Measurements from ENCODE around the gene MED4.
"Not testable (repeated sequence)": the region's sequence is repeated elsewhere in the genome, so short reads cannot be mapped to it uniquely, and the experiment has no call there.

Gene MED4

GRCh38 chr13:48058536-48058935 lies 36.4 kb downstream of the MED4 start:
- not testable (repeated sequence) for H3K9ac ChIP-seq (ENCODE audit: low read length); H3K36me3 ChIP-seq (ENCODE audit: control insufficient read depth, low read depth, low read length); H3K9me3 ChIP-seq (ENCODE audit: control insufficient read depth, low read depth, low read length); H3K27ac ChIP-seq (ENCODE audit: low read length); H3K4me1 ChIP-seq (ENCODE audit: control insufficient read depth, low read depth, low read length); H3K4me3 ChIP-seq (ENCODE audit: low read length); H3K27me3 ChIP-seq (ENCODE audit: control insufficient read depth, insufficient read depth, low read length)

- H3K4me3 ChIP-seq (ENCODE audit: low read length), result no peak overlapping the region
- peaks cover 13% of the 10 kb centered on the region for H3K36me3 ChIP-seq (ENCODE audit: control insufficient read depth, low read depth, low read length)
- H3K4me1 ChIP-seq (ENCODE audit: control insufficient read depth, low read depth, low read length), result no peaks in the 10 kb centered on the region
- no peaks in the 10 kb centered on the region for H3K9me3 ChIP-seq (ENCODE audit: control insufficient read depth, low read depth, low read length)
- H3K27me3 ChIP-seq (ENCODE audit: control insufficient read depth, insufficient read depth, low read length), result no peaks in the 10 kb centered on the region
- H3K9ac ChIP-seq (ENCODE audit: low read length), result no peak overlapping the region
- peak overlapping the region; percentile 6 for H3K27ac ChIP-seq (ENCODE audit: low read length)
These were observed 39.2 kb downstream of the MED4 start for GRCh38 chr13:48055712-48056111.

GRCh38 chr13:48054601-48055000 lies 40.3 kb downstream of the MED4 start:
- Histone ChIP-seq H3K36me3 (ENCODE audit: control insufficient read depth, low read depth, low read length) (peaks cover 17% of the 10 kb centered on the region), H3K27me3 (ENCODE audit: control insufficient read depth, insufficient read depth, low read length) (no peaks in the 10 kb centered on the region), H3K4me1 (ENCODE audit: control insufficient read depth, low read depth, low read length) (no peaks in the 10 kb centered on the region), H3K9me3 (ENCODE audit: control insufficient read depth, low read depth, low read length) (no peaks in the 10 kb centered on the region), H3K9ac (ENCODE audit: low read length) (no peak overlapping the region), H3K27ac (ENCODE audit: low read length) (no peak overlapping the region), H3K4me3 (ENCODE audit: low read length) (no peak overlapping the region)

- no peak overlapping the region for H3K27ac ChIP-seq (ENCODE audit: low read length)
- H3K36me3 ChIP-seq (ENCODE audit: control insufficient read depth, low read depth, low read length), result peaks cover 45% of the 10 kb centered on the region
- H3K9ac ChIP-seq (ENCODE audit: low read length), result no peak overlapping the region
- no peaks in the 10 kb centered on the region for H3K27me3 ChIP-seq (ENCODE audit: control insufficient read depth, insufficient read depth, low read length)
- H3K9me3 ChIP-seq (ENCODE audit: control insufficient read depth, low read depth, low read length), result no peaks in the 10 kb centered on the region
- H3K4me3 ChIP-seq (ENCODE audit: low read length), result no peak overlapping the region
- H3K4me1 ChIP-seq (ENCODE audit: control insufficient read depth, low read depth, low read length), result no peaks in the 10 kb centered on the region
These were observed 44.4 kb downstream of the MED4 start for GRCh38 chr13:48050550-48050949.

- Histone ChIP-seq H3K36me3 (ENCODE audit: control insufficient read depth, low read depth, low read length) (peaks cover 53% of the 10 kb centered on the region), H3K4me3 (ENCODE audit: low read length) (no peak overlapping the region), H3K27ac (ENCODE audit: low read length) (no peak overlapping the region), H3K9ac (ENCODE audit: low read length) (no peak overlapping the region), H3K27me3 (ENCODE audit: control insufficient read depth, insufficient read depth, low read length) (no peaks in the 10 kb centered on the region), H3K4me1 (ENCODE audit: control insufficient read depth, low read depth, low read length) (peaks cover 2% of the 10 kb centered on the region), H3K9me3 (ENCODE audit: control insufficient read depth, low read depth, low read length) (no peaks in the 10 kb centered on the region)
These were observed 51.0 kb downstream of the MED4 start for GRCh38 chr13:48043789-48044503.

- H3K4me1 ChIP-seq (ENCODE audit: control insufficient read depth, low read depth, low read length), result peaks cover 8% of the 10 kb centered on the region
- no peaks in the 10 kb centered on the region for H3K9me3 ChIP-seq (ENCODE audit: control insufficient read depth, low read depth, low read length)
- no peak overlapping the region for H3K4me3 ChIP-seq (ENCODE audit: low read length)
- H3K36me3 ChIP-seq (ENCODE audit: control insufficient read depth, low read depth, low read length), result peaks cover 45% of the 10 kb centered on the region
- H3K27me3 ChIP-seq (ENCODE audit: control insufficient read depth, insufficient read depth, low read length), result no peaks in the 10 kb centered on the region
- H3K9ac ChIP-seq (ENCODE audit: low read length), result no peak overlapping the region
- H3K27ac ChIP-seq (ENCODE audit: low read length), result no peak overlapping the region
These were observed 52.0 kb downstream of the MED4 start for GRCh38 chr13:48042894-48043293.

GRCh38 chr13:48040896-48041295 lies 54.0 kb downstream of the MED4 start:
- Histone ChIP-seq H3K4me3 (ENCODE audit: low read length) (no peak overlapping the region), H3K27me3 (ENCODE audit: control insufficient read depth, insufficient read depth, low read length) (no peaks in the 10 kb centered on the region), H3K36me3 (ENCODE audit: control insufficient read depth, low read depth, low read length) (peaks cover 29% of the 10 kb centered on the region), H3K9ac (ENCODE audit: low read length) (no peak overlapping the region), H3K27ac (ENCODE audit: low read length) (no peak overlapping the region), H3K9me3 (ENCODE audit: control insufficient read depth, low read depth, low read length) (no peaks in the 10 kb centered on the region), H3K4me1 (ENCODE audit: control insufficient read depth, low read depth, low read length) (peaks cover 15% of the 10 kb centered on the region)

GRCh38 chr13:48040049-48040448 lies 54.9 kb downstream of the MED4 start:
- Histone ChIP-seq H3K4me3 (ENCODE audit: low read length) (no peak overlapping the region), H3K27me3 (ENCODE audit: control insufficient read depth, insufficient read depth, low read length) (no peaks in the 10 kb centered on the region), H3K4me1 (ENCODE audit: control insufficient read depth, low read depth, low read length) (peaks cover 15% of the 10 kb centered on the region), H3K9ac (ENCODE audit: low read length) (no peak overlapping the region), H3K27ac (ENCODE audit: low read length) (no peak overlapping the region), H3K36me3 (ENCODE audit: control insufficient read depth, low read depth, low read length) (peaks cover 25% of the 10 kb centered on the region), H3K9me3 (ENCODE audit: control insufficient read depth, low read depth, low read length) (no peaks in the 10 kb centered on the region)

- Histone ChIP-seq H3K27ac (ENCODE audit: low read length) (no peak overlapping the region), H3K4me3 (ENCODE audit: low read length) (peak overlapping the region; percentile 69), H3K27me3 (ENCODE audit: control insufficient read depth, insufficient read depth, low read length) (no peaks in the 10 kb centered on the region), H3K9ac (ENCODE audit: low read length) (peak overlapping the region; percentile 92), H3K36me3 (ENCODE audit: control insufficient read depth, low read depth, low read length) (peaks cover 25% of the 10 kb centered on the region), H3K4me1 (ENCODE audit: control insufficient read depth, low read depth, low read length) (peaks cover 15% of the 10 kb centered on the region), H3K9me3 (ENCODE audit: control insufficient read depth, low read depth, low read length) (no peaks in the 10 kb centered on the region)
These were observed 56.1 kb downstream of the MED4 start for GRCh38 chr13:48038761-48039160.

GRCh38 chr13:48037346-48038173 lies 57.3 kb downstream of the MED4 start, which contains the start of gene NUDT15:
Gene NUDT15, plus strand, starts transcription at chr13:48037726. Its CDS starts 21 bp downstream, at chr13:48037747.
- Histone ChIP-seq H3K36me3 (ENCODE audit: control insufficient read depth, low read depth, low read length) (peaks cover 16% of the 10 kb centered on the region), H3K9ac (ENCODE audit: low read length) (peak within 1 kb of the TSS; percentile 92), H3K27me3 (ENCODE audit: control insufficient read depth, insufficient read depth, low read length) (no peaks in the 10 kb centered on the region), H3K4me3 (ENCODE audit: low read length) (peak within 1 kb of the TSS; percentile 69), H3K4me1 (ENCODE audit: control insufficient read depth, low read depth, low read length) (peaks cover 15% of the 10 kb centered on the region), H3K27ac (ENCODE audit: low read length) (peak within 1 kb of the TSS; percentile 83), H3K9me3 (ENCODE audit: control insufficient read depth, low read depth, low read length) (peaks cover 4% of the 10 kb centered on the region)

GRCh38 chr13:48029859-48030258 lies 65.0 kb downstream of the MED4 start:
- Histone ChIP-seq H3K9ac (ENCODE audit: low read length) (no peak overlapping the region), H3K36me3 (ENCODE audit: control insufficient read depth, low read depth, low read length) (no peaks in the 10 kb centered on the region), H3K27ac (ENCODE audit: low read length) (no peak overlapping the region), H3K9me3 (ENCODE audit: control insufficient read depth, low read depth, low read length) (peaks cover 19% of the 10 kb centered on the region), H3K4me1 (ENCODE audit: control insufficient read depth, low read depth, low read length) (no peaks in the 10 kb centered on the region), H3K4me3 (ENCODE audit: low read length) (no peak overlapping the region), H3K27me3 (ENCODE audit: control insufficient read depth, insufficient read depth, low read length) (no peaks in the 10 kb centered on the region)

All from iPS-18a (cell line).